HL-60/S4 treated with retinoic acid at 250 ng/mL for 4 days and 3 days (cell line): ENCODE results near the gene RDH16.

Experiments
- in situ Hi-C: fragments of 300-500 bp; cut with MboI; formaldehyde crosslinking; loops from 2 replicates; pipeline ENCODE4 v1.7.0; 2022; ENCODE audit warnings: low sequenced_read_pairs

Gene RDH16

GRCh38 chr12:56957229-56958052 lies at the start of gene RDH16:
Gene RDH16 (minus strand): TSS chr12:56957608. CDS start chr12:56957462, 146 bp downstream.
- in situ Hi-C loops, result no loop called here

DNA sequence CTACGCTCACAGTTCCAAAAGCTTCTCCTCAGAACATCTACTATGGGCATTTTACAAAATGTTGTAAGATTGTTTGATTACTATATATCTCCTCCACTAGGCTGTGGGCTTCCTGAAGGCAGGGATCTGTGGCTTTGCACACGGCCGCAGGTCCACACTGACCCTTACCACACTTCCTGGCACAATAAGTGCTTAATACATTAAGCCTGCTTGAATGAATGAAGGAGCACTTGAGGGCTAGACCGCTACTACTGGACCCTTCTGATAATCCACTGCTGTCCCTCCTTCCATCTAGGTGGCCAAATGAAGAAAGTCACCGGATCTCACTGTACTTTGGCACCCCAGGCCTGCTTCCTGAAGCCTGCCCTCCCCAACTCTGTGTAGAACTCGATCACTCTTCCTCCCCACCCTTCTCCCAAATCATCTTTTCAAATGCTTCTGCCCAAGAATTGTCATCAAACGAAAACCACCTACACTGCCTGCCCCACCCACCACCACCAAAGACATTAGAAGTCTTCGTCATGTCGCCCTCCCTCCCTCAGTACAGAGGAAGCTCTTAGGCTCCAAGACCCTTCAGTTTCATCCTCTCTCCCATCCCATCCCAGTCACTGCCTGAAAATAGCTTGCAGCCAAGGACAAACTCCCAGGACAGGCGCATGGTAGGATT lies 49.5 kb upstream of the RDH16 start:
- in situ Hi-C loops, result no loop called here

- in situ Hi-C loops, result no loop called here
These were observed 48.8 kb upstream of the RDH16 start, which contains the start of gene ZBTB39 for GRCh38 chr12:57005980-57006808. Gene ZBTB39 (minus strand): TSS chr12:57006546. CDS start chr12:57004917, 1,629 bp downstream.

DNA sequence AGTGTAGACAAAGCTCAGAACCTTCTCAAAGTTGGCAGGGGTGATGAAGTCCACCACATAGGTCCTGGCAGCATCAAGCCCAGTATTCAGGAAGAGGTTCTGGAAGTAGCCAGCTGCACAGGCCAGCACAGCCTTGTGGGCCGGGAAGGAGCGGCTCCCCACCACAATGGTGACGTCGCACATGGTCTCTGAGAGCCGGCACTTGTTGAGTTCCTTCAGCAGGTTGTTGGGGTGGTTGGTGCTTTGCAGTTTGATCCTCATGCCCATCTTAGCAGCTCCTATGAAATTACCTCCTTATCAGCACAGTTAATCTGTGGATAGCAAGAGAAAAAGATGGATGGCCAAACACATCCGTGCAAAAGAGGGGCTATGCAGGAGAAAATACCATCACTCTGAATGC lies 47.2 kb upstream of the RDH16 start:
- in situ Hi-C loops, result loop anchor here (5.0 kb wide), 1 partner anchor 242 kb away; the partner anchor contains the start of gene HSD17B6

- in situ Hi-C loops, result loop anchor here (5.0 kb wide), 1 partner anchor 241 kb away; the partner anchor contains the start of gene HSD17B6
These were observed 46.0 kb upstream of the RDH16 start for GRCh38 chr12:57003395-57003794.

- in situ Hi-C loops, result loop anchor here (5.0 kb wide), 1 partner anchor 239 kb away; the partner anchor contains the start of gene HSD17B6
These were observed 44.1 kb upstream of the RDH16 start for GRCh38 chr12:57001448-57001906.

- in situ Hi-C loops, result loop anchor here (5.0 kb wide), 1 partner anchor 238 kb away; the partner anchor contains the start of gene HSD17B6
These were observed 43.0 kb upstream of the RDH16 start for GRCh38 chr12:57000393-57000792.

DNA sequence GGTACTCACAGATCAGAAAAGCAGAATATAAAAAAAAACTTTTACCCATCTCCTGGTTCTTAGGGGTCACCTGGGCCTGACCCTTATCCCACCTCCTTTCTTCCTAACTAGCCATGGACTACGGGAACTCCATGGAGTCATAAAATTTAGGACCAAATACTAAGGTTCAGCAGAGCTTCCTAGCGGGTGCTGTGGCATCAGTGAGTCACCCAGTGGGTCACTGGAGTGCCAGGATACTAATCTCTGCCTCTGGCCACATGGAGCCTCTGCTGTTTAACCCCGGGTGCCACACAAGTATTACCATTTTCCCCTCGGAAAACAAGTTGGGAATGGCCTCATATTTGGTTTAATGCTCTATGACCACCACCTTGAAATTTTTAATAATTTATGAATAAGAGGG lies 42.0 kb upstream of the RDH16 start:
- in situ Hi-C loops, result loop anchor here (25.0 kb wide), 1 partner anchor 162 kb away; no protein-coding TSS in a partner anchor

DNA sequence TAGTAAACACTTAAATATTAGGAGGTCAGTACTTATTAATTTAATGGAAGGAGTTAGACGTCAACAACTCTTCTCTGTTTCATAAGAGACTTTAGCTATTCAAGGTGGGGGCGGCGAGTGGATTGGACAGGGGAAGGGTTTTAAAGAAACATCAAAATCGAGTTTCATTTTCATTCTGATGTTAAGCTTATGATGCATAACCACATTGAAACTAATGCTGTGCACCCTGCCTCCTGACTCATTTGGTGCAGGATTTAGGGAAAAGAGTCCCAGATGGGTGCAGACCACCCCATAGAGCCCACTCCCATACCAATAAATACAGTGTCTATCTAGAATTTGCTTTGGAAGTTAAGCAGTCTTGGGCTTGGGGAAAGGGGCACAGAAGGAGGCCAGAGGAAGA lies 41.6 kb upstream of the RDH16 start:
- in situ Hi-C loops, result loop anchor here (25.0 kb wide), 1 partner anchor 162 kb away; no protein-coding TSS in a partner anchor

DNA sequence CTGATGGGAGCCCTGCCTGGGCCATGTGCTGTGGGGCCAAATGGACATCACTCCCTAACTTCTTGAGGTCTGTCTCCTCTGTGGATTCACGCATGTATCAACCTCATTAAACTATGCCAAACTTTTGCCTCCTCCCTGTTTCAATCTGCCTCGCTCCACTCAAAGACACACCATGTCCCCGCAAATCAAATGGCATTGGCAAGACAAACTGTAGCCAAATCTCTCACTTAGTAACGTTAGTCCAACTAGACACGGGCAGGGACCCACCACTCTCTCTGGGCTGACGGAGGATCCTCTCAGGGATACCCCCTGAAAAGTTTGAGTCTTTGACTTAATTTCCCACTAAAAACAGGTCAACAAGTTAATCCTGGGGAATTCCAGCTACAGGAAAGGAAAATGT lies 40.9 kb upstream of the RDH16 start:
- in situ Hi-C loops, result loop anchor here (25.0 kb wide), 1 partner anchor 161 kb away; no protein-coding TSS in a partner anchor

GRCh38 chr12:56996793-56997545 lies 39.6 kb upstream of the RDH16 start:
- in situ Hi-C loops, result loop anchor here (25.0 kb wide), 1 partner anchor 160 kb away; no protein-coding TSS in a partner anchor

DNA sequence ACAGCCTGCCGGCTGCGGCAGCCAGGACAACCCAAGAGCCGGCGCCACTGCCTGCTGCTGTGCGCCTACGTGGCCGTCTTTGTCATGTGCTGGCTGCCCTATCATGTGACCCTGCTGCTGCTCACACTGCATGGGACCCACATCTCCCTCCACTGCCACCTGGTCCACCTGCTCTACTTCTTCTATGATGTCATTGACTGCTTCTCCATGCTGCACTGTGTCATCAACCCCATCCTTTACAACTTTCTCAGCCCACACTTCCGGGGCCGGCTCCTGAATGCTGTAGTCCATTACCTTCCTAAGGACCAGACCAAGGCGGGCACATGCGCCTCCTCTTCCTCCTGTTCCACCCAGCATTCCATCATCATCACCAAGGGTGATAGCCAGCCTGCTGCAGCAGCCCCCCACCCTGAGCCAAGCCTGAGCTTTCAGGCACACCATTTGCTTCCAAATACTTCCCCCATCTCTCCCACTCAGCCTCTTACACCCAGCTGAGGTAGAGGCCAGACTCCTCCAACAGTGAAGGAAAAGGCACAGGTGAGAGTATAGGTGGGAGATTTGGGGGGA lies 38.6 kb upstream of the RDH16 start:
- in situ Hi-C loops, result loop anchor here (25.0 kb wide), 1 partner anchor 159 kb away; no protein-coding TSS in a partner anchor

DNA sequence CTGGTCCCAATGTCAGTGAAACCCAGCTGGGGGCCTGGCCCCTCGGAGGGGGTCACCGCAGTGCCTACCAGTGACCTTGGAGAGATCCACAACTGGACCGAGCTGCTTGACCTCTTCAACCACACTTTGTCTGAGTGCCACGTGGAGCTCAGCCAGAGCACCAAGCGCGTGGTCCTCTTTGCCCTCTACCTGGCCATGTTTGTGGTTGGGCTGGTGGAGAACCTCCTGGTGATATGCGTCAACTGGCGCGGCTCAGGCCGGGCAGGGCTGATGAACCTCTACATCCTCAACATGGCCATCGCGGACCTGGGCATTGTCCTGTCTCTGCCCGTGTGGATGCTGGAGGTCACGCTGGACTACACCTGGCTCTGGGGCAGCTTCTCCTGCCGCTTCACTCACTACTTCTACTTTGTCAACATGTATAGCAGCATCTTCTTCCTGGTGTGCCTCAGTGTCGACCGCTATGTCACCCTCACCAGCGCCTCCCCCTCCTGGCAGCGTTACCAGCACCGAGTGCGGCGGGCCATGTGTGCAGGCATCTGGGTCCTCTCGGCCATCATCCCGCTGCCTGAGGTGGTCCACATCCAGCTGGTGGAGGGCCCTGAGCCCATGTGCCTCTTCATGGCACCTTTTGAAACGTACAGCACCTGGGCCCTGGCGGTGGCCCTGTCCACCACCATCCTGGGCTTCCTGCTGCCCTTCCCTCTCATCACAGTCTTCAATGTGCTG lies 38.0 kb upstream of the RDH16 start:
- in situ Hi-C loops, result loop anchor here (25.0 kb wide), 1 partner anchor 158 kb away; no protein-coding TSS in a partner anchor

GRCh38 chr12:56994231-56994746 lies 36.9 kb upstream of the RDH16 start:
- in situ Hi-C loops, result loop anchor here (25.0 kb wide), 1 partner anchor 157 kb away; no protein-coding TSS in a partner anchor

DNA sequence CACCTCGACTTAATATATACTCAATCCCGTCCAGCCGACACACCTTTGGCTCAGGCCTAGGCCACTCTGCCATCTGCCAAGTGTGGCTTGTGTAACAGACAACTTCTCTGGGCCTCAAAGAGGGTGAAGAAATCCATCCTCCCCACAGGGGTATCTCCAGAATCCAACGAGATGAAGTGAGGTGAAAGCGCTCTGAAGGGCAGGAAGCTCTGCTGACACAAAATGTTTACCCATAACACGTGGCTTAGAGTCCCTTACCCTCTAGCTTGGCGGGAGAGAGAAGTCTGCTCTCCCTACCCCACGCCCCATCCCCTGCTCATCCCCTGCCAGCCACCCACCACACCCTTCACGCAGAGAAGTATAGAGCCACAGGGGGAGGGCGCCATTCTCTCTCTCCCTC lies 35.9 kb upstream of the RDH16 start:
- in situ Hi-C loops, result loop anchor here (25.0 kb wide), 1 partner anchor 156 kb away; no protein-coding TSS in a partner anchor

- in situ Hi-C loops, result loop anchor here (25.0 kb wide), 1 partner anchor 154 kb away; no protein-coding TSS in a partner anchor
These were observed 34.2 kb upstream of the RDH16 start for GRCh38 chr12:56991319-56992246.
